ENCODE data around the gene ATP8B2.

DNA sequence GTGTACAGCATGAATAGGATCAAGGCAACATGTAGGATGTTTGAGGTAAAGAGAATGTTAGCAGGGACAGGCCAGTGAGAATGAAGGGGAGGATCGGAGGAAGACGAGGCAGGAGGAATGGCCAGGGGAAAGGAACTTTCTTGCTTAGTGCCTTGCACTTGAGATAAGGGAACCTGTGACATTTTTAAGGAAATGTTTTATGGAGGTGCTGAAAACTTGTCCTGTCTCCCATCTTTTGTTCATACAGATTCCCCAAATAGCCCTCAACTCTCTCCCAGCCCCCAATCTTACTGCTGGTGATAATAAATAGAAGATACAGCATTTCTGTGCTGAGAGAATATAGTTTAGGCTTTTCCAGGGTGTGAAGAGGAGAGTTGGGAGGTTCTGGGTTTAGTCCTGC lies 13.6 kb downstream of the ATP8B2 start:
- no peak for TF ChIP-seq EZH2 (IDR thresholded peaks at IDR 0.05; ENCODE audit: low read length)
- TF ChIP-seq, protein P1, sequence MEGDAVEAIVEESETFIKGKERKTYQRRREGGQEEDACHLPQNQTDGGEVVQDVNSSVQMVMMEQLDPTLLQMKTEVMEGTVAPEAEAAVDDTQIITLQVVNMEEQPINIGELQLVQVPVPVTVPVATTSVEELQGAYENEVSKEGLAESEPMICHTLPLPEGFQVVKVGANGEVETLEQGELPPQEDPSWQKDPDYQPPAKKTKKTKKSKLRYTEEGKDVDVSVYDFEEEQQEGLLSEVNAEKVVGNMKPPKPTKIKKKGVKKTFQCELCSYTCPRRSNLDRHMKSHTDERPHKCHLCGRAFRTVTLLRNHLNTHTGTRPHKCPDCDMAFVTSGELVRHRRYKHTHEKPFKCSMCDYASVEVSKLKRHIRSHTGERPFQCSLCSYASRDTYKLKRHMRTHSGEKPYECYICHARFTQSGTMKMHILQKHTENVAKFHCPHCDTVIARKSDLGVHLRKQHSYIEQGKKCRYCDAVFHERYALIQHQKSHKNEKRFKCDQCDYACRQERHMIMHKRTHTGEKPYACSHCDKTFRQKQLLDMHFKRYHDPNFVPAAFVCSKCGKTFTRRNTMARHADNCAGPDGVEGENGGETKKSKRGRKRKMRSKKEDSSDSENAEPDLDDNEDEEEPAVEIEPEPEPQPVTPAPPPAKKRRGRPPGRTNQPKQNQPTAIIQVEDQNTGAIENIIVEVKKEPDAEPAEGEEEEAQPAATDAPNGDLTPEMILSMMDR (optimal IDR thresholded peaks at IDR 0.05 in 1 of 3, IDR thresholded peaks at IDR 0.05 in 1 of 3, conservative IDR thresholded peaks at IDR 0.05 in 1 of 3; ENCODE audit: extremely low read depth in 1 of 3, insufficient read depth in 2 of 3, low read length in 3 of 3), result no peak
